Measurements from ENCODE around the gene MROH7. TPM values are rescaled to one million over a fixed set of nuclear protein-coding genes. Genes with fewer than 3 reads are reported as not detected.

MROH7 gene
- total and polyA plus RNA-seq, 9 of the 15 experiments (the other 6 are each of a cell fraction or from before 2014, with no cell fraction given): not detected

DNA sequence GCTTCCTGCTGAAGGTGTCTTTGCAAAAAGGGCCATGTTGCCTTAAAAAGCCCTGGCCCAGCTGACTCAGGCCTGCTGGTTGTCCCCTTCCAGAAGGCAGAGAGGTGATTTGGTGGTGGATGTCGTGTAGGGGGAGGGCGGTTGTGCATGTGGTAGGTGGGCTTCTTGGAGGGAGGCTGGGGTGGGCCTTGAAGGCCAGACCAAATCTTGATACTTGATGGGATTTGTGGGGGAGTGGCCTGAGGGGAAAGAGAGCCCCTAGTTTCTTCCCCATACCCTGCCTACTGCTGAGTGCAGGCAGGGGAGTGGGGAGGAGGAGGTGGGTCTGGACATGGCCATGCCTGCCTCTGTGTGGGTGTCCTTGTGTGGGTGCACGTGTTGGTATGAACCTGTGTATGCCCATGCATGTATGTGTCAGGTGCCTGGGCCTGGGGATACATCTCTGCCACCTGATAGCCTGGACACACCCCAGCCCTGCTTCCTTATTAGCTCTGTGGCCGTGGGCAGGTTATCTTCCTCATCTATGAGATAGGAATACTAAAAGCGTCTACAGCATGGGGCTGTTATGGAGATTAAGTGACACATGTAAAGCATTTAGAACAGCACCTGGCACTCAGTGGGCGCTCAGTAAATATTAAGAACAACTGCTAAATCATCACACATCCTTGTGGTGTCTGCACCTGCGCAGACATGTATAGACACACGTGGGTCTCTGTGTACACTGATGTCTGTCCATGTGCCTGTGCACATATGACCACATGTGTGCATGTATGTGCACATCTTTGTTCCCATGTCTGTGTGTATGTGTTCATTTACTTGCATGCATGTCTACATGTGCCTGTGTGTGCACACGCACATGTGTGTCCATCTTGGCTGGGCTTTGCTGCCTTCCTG is 35.2 kb upstream of the MROH7 start (continued):
- TF ChIP-seq, protein P1, sequence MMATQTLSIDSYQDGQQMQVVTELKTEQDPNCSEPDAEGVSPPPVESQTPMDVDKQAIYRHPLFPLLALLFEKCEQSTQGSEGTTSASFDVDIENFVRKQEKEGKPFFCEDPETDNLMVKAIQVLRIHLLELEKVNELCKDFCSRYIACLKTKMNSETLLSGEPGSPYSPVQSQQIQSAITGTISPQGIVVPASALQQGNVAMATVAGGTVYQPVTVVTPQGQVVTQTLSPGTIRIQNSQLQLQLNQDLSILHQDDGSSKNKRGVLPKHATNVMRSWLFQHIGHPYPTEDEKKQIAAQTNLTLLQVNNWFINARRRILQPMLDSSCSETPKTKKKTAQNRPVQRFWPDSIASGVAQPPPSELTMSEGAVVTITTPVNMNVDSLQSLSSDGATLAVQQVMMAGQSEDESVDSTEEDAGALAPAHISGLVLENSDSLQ (IDR thresholded peaks at IDR 0.05): no peak
- no peak for TF ChIP-seq SMARCA4 (IDR thresholded peaks at IDR 0.05)
- no peak for TF ChIP-seq L3MBTL2 (IDR thresholded peaks at IDR 0.05)
- no peak for TF ChIP-seq CREB5 (CRISPR knock-in tag; IDR thresholded peaks at IDR 0.05)
- no peak for TF ChIP-seq CTCFL (IDR thresholded peaks at IDR 0.05; ENCODE audit: borderline replicate concordance, insufficient read depth, low read depth, low read length, poor library complexity, severe bottlenecking)
